GM12891 (cell line): ENCODE results near the gene MCHR2.

Source experiments
- POLR2A ChIP-seq: IDR thresholded peaks from 2 replicates; pipeline ENCODE4 v1.6.1; 2011; ENCODE audit warnings: low read depth, low read length, control low read depth
- POLR2AphosphoS5 ChIP-seq: IDR thresholded peaks from 2 replicates; pipeline ENCODE4 v1.6.1; 2011; ENCODE audit warnings: low read depth, low read length, control low read depth
- POU2F2 ChIP-seq: IDR thresholded peaks from 2 replicates; pipeline ENCODE4 v1.6.1; 2011; ENCODE audit warnings: low read depth, mild to moderate bottlenecking, control low read depth, low read length, moderate library complexity
- SPI1 ChIP-seq: IDR thresholded peaks from 2 replicates; pipeline ENCODE4 v1.6.1; 2011; ENCODE audit warnings: low read depth, low read length, control low read depth
- TAF1 ChIP-seq: IDR thresholded peaks from 2 replicates; pipeline ENCODE4 v1.6.1; 2011; ENCODE audit warnings: low read depth, low read length, control low read depth

- TF ChIP-seq POLR2A (no peak), SPI1 (no peak), POLR2AphosphoS5 (no peak), TAF1 (no peak), POU2F2 (no peak)
Observed at GRCh38 chr6:99887066-99887465, 107.0 kb downstream of the MCHR2 start.
